ENCODE data around the gene RAB11FIP3. TPM values are rescaled to one million over a fixed set of nuclear protein-coding genes. Genes with fewer than 3 reads are reported as not detected.
"Not testable (repeated sequence)": the region's sequence is repeated elsewhere in the genome, so short reads cannot be mapped to it uniquely, and the experiment has no call there.

RAB11FIP3 gene
- total RNA-seq, 2 experiments from 2014 or later: 29.0 to 51.2 TPM

- Histone ChIP-seq H3K9me3 (ENCODE audit: low read length) (no peaks in the 10 kb centered on the region), H3K4me1 (ENCODE audit: insufficient read depth, low read length, poor library complexity, severe bottlenecking) (no peaks in the 10 kb centered on the region), H3K4me2 (ENCODE audit: low read length) (no peak overlapping the region), H3K9me2 (ENCODE audit: insufficient read depth, low read length) (no peaks in the 10 kb centered on the region), H3K79me2 (ENCODE audit: insufficient read depth, low read depth, low read length) (no peaks in the 10 kb centered on the region), H4K20me1 (ENCODE audit: insufficient read depth, low read length) (no peaks in the 10 kb centered on the region), H2AFZ (ENCODE audit: low read length) (no peak overlapping the region), H3K4me3 (ENCODE audit: low read depth, low read length, poor library complexity, severe bottlenecking) (no peak overlapping the region), H3K36me3 (ENCODE audit: insufficient read depth, low read length) (no peaks in the 10 kb centered on the region), H3K27ac (ENCODE audit: low read depth, low read length, poor library complexity, severe bottlenecking) (no peak overlapping the region)
- DNase-seq (ENCODE audit: low spot score): no peak
- CTCF ChIA-PET (ENCODE audit: unreplicated experiment): no interaction called here
- POLR2A ChIA-PET: no interaction called here
- intact Hi-C loops (cut with micrococcal nuclease; ENCODE audit: unreplicated experiment): no loop called here
- TF ChIP-seq CTCF (conservative IDR thresholded peaks at IDR 0.05; ENCODE audit: low read length): no peak
- no peak for TF ChIP-seq EZH2phosphoT487 (IDR thresholded peaks at IDR 0.05; ENCODE audit: borderline replicate concordance, low read depth, low read length)
- no TSS peak for BruUV-seq (replicated peaks)
Observed at GRCh38 chr16:414395-415169, 10.9 kb upstream of the RAB11FIP3 start.

DNA sequence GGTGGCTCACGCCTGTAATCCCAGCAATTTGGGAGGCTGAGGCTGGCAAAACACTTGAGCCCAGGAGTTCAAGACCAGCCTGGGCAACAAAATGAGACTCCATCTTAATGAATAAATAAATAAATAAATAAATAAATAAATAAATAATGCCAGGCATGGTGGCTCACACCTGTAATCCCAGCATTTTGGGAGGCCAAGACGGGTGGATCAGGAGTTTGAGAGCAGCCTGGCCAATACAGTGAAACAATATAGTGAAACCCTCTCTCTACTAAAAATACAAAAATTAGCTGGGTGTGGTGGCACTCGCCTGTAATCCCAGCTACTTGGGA lies 10.3 kb upstream of the RAB11FIP3 start:
- H3K4me1 ChIP-seq (ENCODE audit: insufficient read depth, low read length, poor library complexity, severe bottlenecking); H4K20me1 ChIP-seq (ENCODE audit: insufficient read depth, low read length); H3K27ac ChIP-seq (ENCODE audit: low read depth, low read length, poor library complexity, severe bottlenecking); DNase-seq (ENCODE audit: low spot score); H3K4me3 ChIP-seq (ENCODE audit: low read depth, low read length, poor library complexity, severe bottlenecking); H3K4me2 ChIP-seq (ENCODE audit: low read length); BruUV-seq (replicated peaks); CTCF ChIA-PET (ENCODE audit: unreplicated experiment); H2AFZ ChIP-seq (ENCODE audit: low read length); H3K9me2 ChIP-seq (ENCODE audit: insufficient read depth, low read length); H3K79me2 ChIP-seq (ENCODE audit: insufficient read depth, low read depth, low read length); intact Hi-C loops (cut with micrococcal nuclease; ENCODE audit: unreplicated experiment); H3K9me3 ChIP-seq (ENCODE audit: low read length); POLR2A ChIA-PET; H3K36me3 ChIP-seq (ENCODE audit: insufficient read depth, low read length): not testable (repeated sequence)

DNA sequence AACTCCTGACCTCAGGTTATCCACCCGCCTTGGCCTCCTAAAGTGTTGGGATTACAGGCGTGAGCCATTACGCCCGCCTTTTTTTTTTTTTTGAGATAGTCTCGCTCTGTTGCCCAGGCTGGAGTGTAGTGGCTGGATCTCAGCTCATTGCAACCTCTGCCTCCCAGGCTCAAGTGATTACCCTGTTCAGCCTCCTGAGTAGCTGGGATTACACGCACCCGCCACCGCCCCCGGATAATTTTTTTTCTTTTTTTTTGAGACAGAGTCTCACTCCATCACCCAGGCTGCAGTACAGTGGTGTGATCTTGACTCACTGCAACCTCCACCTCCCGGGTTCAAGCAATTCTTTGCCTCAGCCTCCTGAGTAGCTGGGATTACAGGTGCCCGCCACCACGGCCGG lies 3.3 kb upstream of the RAB11FIP3 start:
- H3K9me2 ChIP-seq (ENCODE audit: insufficient read depth, low read length); BruUV-seq (replicated peaks); CTCF ChIA-PET (ENCODE audit: unreplicated experiment): not testable (repeated sequence)

More for the DNA sequence above, 3.3 kb upstream of the RAB11FIP3 start:
- H2AFZ ChIP-seq (ENCODE audit: low read length); H3K4me2 ChIP-seq (ENCODE audit: low read length); H3K9me3 ChIP-seq (ENCODE audit: low read length); H3K36me3 ChIP-seq (ENCODE audit: insufficient read depth, low read length); H3K4me3 ChIP-seq (ENCODE audit: low read depth, low read length, poor library complexity, severe bottlenecking); POLR2A ChIA-PET; DNase-seq (ENCODE audit: low spot score); H3K27ac ChIP-seq (ENCODE audit: low read depth, low read length, poor library complexity, severe bottlenecking); intact Hi-C loops (cut with micrococcal nuclease; ENCODE audit: unreplicated experiment); H4K20me1 ChIP-seq (ENCODE audit: insufficient read depth, low read length): not testable (repeated sequence)
- Histone ChIP-seq H3K4me1 (ENCODE audit: insufficient read depth, low read length, poor library complexity, severe bottlenecking) (peaks cover 14% of the 10 kb centered on the region), H3K79me2 (ENCODE audit: insufficient read depth, low read depth, low read length) (peaks cover 10% of the 10 kb centered on the region; the same call in 1 of the 2 replicates)

Measured in OCI-LY7 (cell line).